GM12878 (cell line): ENCODE data around the gene RAP1A. TPM values are rescaled to one million over a fixed set of nuclear protein-coding genes. Genes with fewer than 3 reads are reported as not detected.

Experiments
- ATAC-seq: fragments of 200-7000 bp; cut with Tn5 transposase; 3 replicates; pipeline ENCODE4 v1.9.1; 2020; ENCODE audit warnings: mild to moderate bottlenecking, moderate library complexity
- BruUV-seq: library from RNA; stranded (reverse); fragments of 400-500 nt; replicated peaks from 2 replicates; lab custom pipeline; 2021; lab: Mats Ljungman, UMichigan
- CTCF ChIA-PET: fragments of 300-600 bp; sonication (Branson Sonifier 250); formaldehyde crosslinking; extraction: SDS; loops from one replicate; lab custom pipeline; 2021; ENCODE audit warnings: inconsistent platforms; lab: Yijun Ruan, JAX
- POLR2A ChIA-PET: fragments of 350-600 bp; formaldehyde crosslinking; extraction: SDS; loops from one replicate; lab custom pipeline; 2021; ENCODE audit warnings: inconsistent platforms; lab: Charles Lee
- RAD21 ChIA-PET: fragments of 300-600 bp; sonication (Branson Sonifier 250); formaldehyde crosslinking; loops from one replicate; lab custom pipeline; 2023; ENCODE audit warnings: antibody characterized with exemption; ENCODE audit not compliant: unreplicated experiment; lab: Charles Lee
- SMC1A ChIA-PET: fragments of 300-600 bp; sonication (Branson Sonifier 250); formaldehyde crosslinking; loops from one replicate; lab custom pipeline; 2023; ENCODE audit not compliant: unreplicated experiment, uncharacterized antibody; lab: Charles Lee
- DNase-seq: peaks from one replicate; pipeline ENCODE4 v3.0.0-alpha.2; 2011; ENCODE audit warnings: low read depth, low spot score
- FAIRE-seq: peaks from 3 replicates; lab custom pipeline; 2011; peaks lifted over from hg19 to GRCh38; lab: Jason Lieb, UNC
- H2AFZ ChIP-seq: 2 replicates; pipeline ENCODE4 v1.6.0; 2011; ENCODE audit warnings: low read depth, low read length, control low read depth; ENCODE audit not compliant: control insufficient read depth
- H3K27ac ChIP-seq: 2 replicates; pipeline ENCODE4 v1.5.1; 2011; ENCODE audit warnings: control low read depth; ENCODE audit not compliant: control insufficient read depth, insufficient read depth
- H3K27me3 ChIP-seq, 2 experiments: replicated peaks in 1 of 2; 2 replicates each; pipeline versions ENCODE4 v1.6.0 to v1.6.1; 2011; ENCODE audit warnings: low read length in 1 of 2; ENCODE audit not compliant: control insufficient read depth in 2 of 2, insufficient read depth in 2 of 2
- H3K36me3 ChIP-seq, 2 experiments: 2 replicates each; pipeline ENCODE4 v1.5.1; 2011; ENCODE audit warnings: low read length in 1 of 2; ENCODE audit not compliant: control insufficient read depth in 2 of 2, insufficient read depth in 2 of 2
- H3K4me1 ChIP-seq: 2 replicates; pipeline ENCODE4 v1.6.1; 2011; ENCODE audit warnings: mild to moderate bottlenecking, low read length, moderate library complexity, mixed read lengths; ENCODE audit not compliant: control insufficient read depth, insufficient read depth
- H3K4me2 ChIP-seq: 2 replicates; pipeline ENCODE4 v1.6.0; 2011; ENCODE audit warnings: control low read depth; ENCODE audit not compliant: control insufficient read depth, insufficient read depth
- H3K4me3 ChIP-seq: fragments of 200-600 bp; sonication (generic); 2 replicates; pipeline ENCODE4 v1.5.1; 2016
- H3K79me2 ChIP-seq: 2 replicates; pipeline ENCODE4 v1.6.0; 2011; ENCODE audit warnings: low read length; ENCODE audit not compliant: control insufficient read depth, insufficient read depth
- H3K9ac ChIP-seq: 2 replicates; pipeline ENCODE4 v1.8.0; 2011; ENCODE audit warnings: low read length, control low read depth, mixed read lengths; ENCODE audit not compliant: control insufficient read depth, insufficient read depth
- H3K9me3 ChIP-seq: replicated peaks from 3 replicates; pipeline ENCODE4 v1.5.1; 2011; ENCODE audit warnings: mild to moderate bottlenecking, low read length; ENCODE audit not compliant: control insufficient read depth, insufficient read depth
- H4K20me1 ChIP-seq: 2 replicates; pipeline ENCODE4 v1.6.0; 2011; ENCODE audit not compliant: control insufficient read depth, insufficient read depth
- ASH2L ChIP-seq: fragments of 300-600, 200-600 bp; sonication (generic); IDR thresholded peaks from 2 replicates; pipeline ENCODE4 v1.6.1; 2017; ENCODE audit warnings: low read depth, mild to moderate bottlenecking, borderline replicate concordance
- BMI1 ChIP-seq: fragments of 450-650 bp; IDR thresholded peaks from 2 replicates; pipeline ENCODE4 v1.6.1; 2016; ENCODE audit warnings: mild to moderate bottlenecking, moderate library complexity, borderline replicate concordance
- HDGF ChIP-seq: fragments of 450-650 bp; IDR thresholded peaks from 2 replicates; pipeline ENCODE4 v1.6.1; 2016; ENCODE audit warnings: antibody characterized with exemption
- HSF1 ChIP-seq: fragments of 150-350 bp; IDR thresholded peaks from 2 replicates; pipeline ENCODE4 v1.6.1; 2014; ENCODE audit warnings: mild to moderate bottlenecking, low read depth, low read length
- NFYA ChIP-seq: IDR thresholded peaks from 2 replicates; pipeline ENCODE4 v1.6.1; 2011; ENCODE audit warnings: low read depth, mild to moderate bottlenecking, low read length, improper control_type of control experiment, borderline replicate concordance
- POLR2AphosphoS2 ChIP-seq: IDR thresholded peaks from 2 replicates; pipeline ENCODE4 v1.6.1; 2011; ENCODE audit warnings: low read depth, mild to moderate bottlenecking, low read length, improper control_type of control experiment, moderate library complexity
- RUNX3 ChIP-seq: IDR thresholded peaks from 2 replicates; pipeline ENCODE4 v1.6.1; 2012; ENCODE audit warnings: low read length, inconsistent platforms
- SKIL ChIP-seq: fragments of 450-650 bp; IDR thresholded peaks from 2 replicates; pipeline ENCODE4 v1.6.1; 2017; ENCODE audit warnings: mild to moderate bottlenecking, low read depth, inconsistent platforms; ENCODE audit not compliant: poor library complexity, severe bottlenecking
- SRF ChIP-seq, 2 experiments: IDR thresholded peaks; 2 replicates each; pipeline ENCODE4 v1.6.1; 2011; ENCODE audit warnings: low read depth in 2 of 2, low read length in 2 of 2, mild to moderate bottlenecking in 1 of 2, moderate library complexity in 1 of 2
- WGBS: methylation state at CpG from one replicate; pipeline ENCODE4 v1.1.6; 2016; ENCODE audit warnings: low lambda C conversion rate; ENCODE audit not compliant: insufficient replicate concordance, insufficient coverage; ENCODE audit errors: missing lambda C conversion rate; 5-methylcytosine and 5-hydroxymethylcytosine counted together
- in situ Hi-C: fragments of 300-500 bp; cut with MboI; formaldehyde crosslinking; loops from 9 replicates; pipeline ENCODE4 v1.14.3; 2018; ENCODE audit warnings: mixed read lengths
- intact Hi-C: fragments of 100-400 bp; cut with micrococcal nuclease; formaldehyde crosslinking; loops from one replicate; pipeline ENCODE4 v1.14.2; 2022; ENCODE audit not compliant: unreplicated experiment
- polyA plus RNA-seq, 11 experiments: library from polyadenylated mRNA; depleted of rRNA in 4 of 11; unstranded in 6 of 11; stranded (reverse) in 5 of 11; fragments of >200 nt; fragmentation: Nextera tagmentation in 4 of 11; fragmentation: Illumina TruSeq in 1 of 11; extraction: Ambion mirVana in 4 of 11; extraction: Trizol in 1 of 11; gene quantifications; 1 replicate in 1 of 11; 2 replicates in 10 of 11; pipeline versions ENCODE4 v1.2.1 to v1.2.3, GENCODE V29; 2011 to 2016; ENCODE audit warnings: inconsistent platforms in 2 of 11, missing spikeins in 2 of 11, low read depth in 1 of 11
- total RNA-seq, 4 experiments: library from RNA; depleted of rRNA in 3 of 4; stranded (reverse); fragments of >200 nt in 3 of 4; fragmentation: Illumina TruSeq in 1 of 4; extraction: Trizol in 1 of 4; gene quantifications; 2 replicates each; pipeline versions ENCODE4 v1.2.1 to v1.2.3, GENCODE V29; 2013 to 2021

RAP1A gene
- total and polyA plus RNA-seq, 10 of the 15 experiments (the other 5 are each of a cell fraction or from before 2014, with no cell fraction given): 38.4 to 213 (median 86.0) TPM

GRCh38 chr1:111709986-111710385, 90.4 kb downstream of the RAP1A start:
- H4K20me1 ChIP-seq: no peaks in the 10 kb centered on the region
- DNase-seq (no peak), FAIRE-seq (no peak), ATAC-seq (no peak)
- CTCF ChIA-PET: interaction anchor here (0.7 to 2.4 kb wide), 4 partner anchors 37 to 228 kb away, joined by 3 to 22 read pairs (median 10); no protein-coding TSS in a partner anchor
- no peak overlapping the region for H3K27ac ChIP-seq
- no TSS peak for BruUV-seq
- intact Hi-C loops (no loop called here), in situ Hi-C loops (no loop called here)
- peaks cover 1% of the 10 kb centered on the region; the same call in 1 of the 2 replicates for H3K79me2 ChIP-seq
- POLR2A ChIA-PET: no interaction called here
- TF ChIP-seq HDGF: no peak
- no peak for TF ChIP-seq NFYA
- RAD21 ChIA-PET: interaction anchor here (1.0 to 5.7 kb wide), 2 partner anchors 202 to 228 kb away, joined by 3 to 60 read pairs; no protein-coding TSS in a partner anchor
- no peak overlapping the region for H3K4me2 ChIP-seq
- no peaks in the 10 kb centered on the region for H3K9me3 ChIP-seq
- H3K27me3 ChIP-seq: no peaks in the 10 kb centered on the region
- H3K9ac ChIP-seq: no peak overlapping the region
- H2AFZ ChIP-seq: no peak overlapping the region
- 0% methylated on average over 1 of the region's 1 CpG for WGBS
- SMC1A ChIA-PET: interaction anchor here (1.5 to 8.8 kb wide), 3 partner anchors 9 to 201 kb away, joined by 3 to 90 read pairs (median 87); no protein-coding TSS in a partner anchor
- peaks cover 2 to 20% of the 10 kb centered on the region in 2 experiments for H3K36me3 ChIP-seq
- H3K4me1 ChIP-seq: peaks cover 3% of the 10 kb centered on the region; the same call in 1 of the 2 replicates
- no peak overlapping the region for H3K4me3 ChIP-seq

- in situ Hi-C loops: no loop called here
- H3K9me3 ChIP-seq: no peaks in the 10 kb centered on the region
- no peak for TF ChIP-seq SKIL
- TF ChIP-seq BMI1: no peak
- no peak for TF ChIP-seq HSF1
- no peak for TF ChIP-seq RUNX3
- no peak for TF ChIP-seq SRF (IDR thresholded peaks at IDR 0.05; ENCODE audit: low read depth in 2 of 2, low read length in 2 of 2)
- no peak for TF ChIP-seq ASH2L
- 0 out of 2 replicates have a peak, but pooled peaks have one; percentile 24 for TF ChIP-seq POLR2AphosphoS2
- no peak overlapping the region for H3K27ac ChIP-seq
- H3K9ac ChIP-seq: no peak overlapping the region
- H2AFZ ChIP-seq: no peak overlapping the region
- RAD21 ChIA-PET: interaction anchor here (0.9 to 4.1 kb wide), 4 partner anchors 12 to 209 kb away, joined by 3 to 31 read pairs (median 18); partner anchors contain the start of gene DDX20
- no peak overlapping the region for H3K4me2 ChIP-seq
- POLR2A ChIA-PET: interaction anchor here (0.9 to 2.5 kb wide), 2 partner anchors 17 to 20 kb away, joined by 3 to 6 read pairs; no protein-coding TSS in a partner anchor
- H3K79me2 ChIP-seq: no peaks in the 10 kb centered on the region
- intact Hi-C loops: no loop called here
- BruUV-seq: no TSS peak
- DNase-seq (no peak), FAIRE-seq (no peak), ATAC-seq (no peak)
- SMC1A ChIA-PET: interaction anchor here (0.6 to 8.8 kb wide), 13 partner anchors 9 to 706 kb away, joined by 3 to 90 read pairs (median 4); partner anchors contain the start of gene DDX20
- H3K27me3 ChIP-seq: no peaks in the 10 kb centered on the region
- peaks cover 3 to 8% of the 10 kb centered on the region in 2 experiments for H3K36me3 ChIP-seq
- 93% methylated on average over 3 of the region's 3 CpGs for WGBS
- H3K4me3 ChIP-seq: no peak overlapping the region
- CTCF ChIA-PET: interaction anchor here (0.9 to 8.0 kb wide), 11 partner anchors 8 to 234 kb away, joined by 3 to 135 read pairs (median 34); partner anchors contain the start of genes DDX20 and INKA2
- H4K20me1 ChIP-seq: no peaks in the 10 kb centered on the region
- H3K4me1 ChIP-seq: no peaks in the 10 kb centered on the region
Measured at GRCh38 chr1:111716333-111716732, 96.7 kb downstream of the RAP1A start.
